Measurements from ENCODE around the gene KIDINS220.

KIDINS220 gene

GRCh38 chr2:8853426-8853825 lies 16.0 kb upstream of the KIDINS220 start:
- H3K4me3 ChIP-seq (ENCODE audit: low read depth, low read length), result no peak overlapping the region

- no peak overlapping the region for H3K4me3 ChIP-seq (ENCODE audit: low read depth, low read length)
These were observed 14.6 kb upstream of the KIDINS220 start for GRCh38 chr2:8851811-8852560.

GRCh38 chr2:8850845-8851487 lies 13.6 kb upstream of the KIDINS220 start:
- no peak overlapping the region for H3K4me3 ChIP-seq (ENCODE audit: low read depth, low read length)

GRCh38 chr2:8849327-8849726 lies 11.9 kb upstream of the KIDINS220 start:
- H3K4me3 ChIP-seq (ENCODE audit: low read depth, low read length), result no peak overlapping the region

GRCh38 chr2:8848328-8849100 lies 11.1 kb upstream of the KIDINS220 start:
- H3K4me3 ChIP-seq (ENCODE audit: low read depth, low read length), result no peak overlapping the region

- no peak overlapping the region for H3K4me3 ChIP-seq (ENCODE audit: low read depth, low read length)
These were observed 10.0 kb upstream of the KIDINS220 start for GRCh38 chr2:8847400-8847799.

GRCh38 chr2:8841932-8842331 lies 4.5 kb upstream of the KIDINS220 start:
- H3K4me3 ChIP-seq (ENCODE audit: low read depth, low read length), result no peak overlapping the region

- no peak overlapping the region for H3K4me3 ChIP-seq (ENCODE audit: low read depth, low read length)
These were observed 3.2 kb upstream of the KIDINS220 start for GRCh38 chr2:8840475-8841091.

- no peak overlapping the region for H3K4me3 ChIP-seq (ENCODE audit: low read depth, low read length)
These were observed 2.0 kb upstream of the KIDINS220 start for GRCh38 chr2:8839189-8839965.

- H3K4me3 ChIP-seq (ENCODE audit: low read depth, low read length), result peak overlapping the region; percentile 13
These were observed 355 bp upstream of the KIDINS220 start for GRCh38 chr2:8837795-8838140.

GRCh38 chr2:8835279-8835678 lies 2.1 kb downstream of the KIDINS220 start:
- no peak overlapping the region for H3K4me3 ChIP-seq (ENCODE audit: low read depth, low read length)

GRCh38 chr2:8833853-8834252 lies 3.6 kb downstream of the KIDINS220 start:
- no peak overlapping the region for H3K4me3 ChIP-seq (ENCODE audit: low read depth, low read length)

- no peak overlapping the region for H3K4me3 ChIP-seq (ENCODE audit: low read depth, low read length)
These were observed 5.9 kb downstream of the KIDINS220 start for GRCh38 chr2:8831516-8831915.

- no peak overlapping the region for H3K4me3 ChIP-seq (ENCODE audit: low read depth, low read length)
These were observed 9.7 kb downstream of the KIDINS220 start for GRCh38 chr2:8827729-8828128.

GRCh38 chr2:8822218-8822617 lies 15.2 kb downstream of the KIDINS220 start:
- H3K4me3 ChIP-seq (ENCODE audit: low read depth, low read length), result no peak overlapping the region

GRCh38 chr2:8821276-8822217 lies 15.9 kb downstream of the KIDINS220 start:
- H3K4me3 ChIP-seq (ENCODE audit: low read depth, low read length), result no peak overlapping the region

GRCh38 chr2:8819948-8820347 lies 17.5 kb downstream of the KIDINS220 start:
- no peak overlapping the region for H3K4me3 ChIP-seq (ENCODE audit: low read depth, low read length)

- H3K4me3 ChIP-seq (ENCODE audit: low read depth, low read length), result no peak overlapping the region
These were observed 18.2 kb downstream of the KIDINS220 start for GRCh38 chr2:8819194-8819593.

GRCh38 chr2:8817221-8817620 lies 20.2 kb downstream of the KIDINS220 start:
- no peak overlapping the region for H3K4me3 ChIP-seq (ENCODE audit: low read depth, low read length)

All from iPS-11a (cell line).